Mammary epithelial cell (primary cell): ENCODE measurements around the gene ANKS1B.

Source experiments
- EZH2 ChIP-seq: IDR thresholded peaks from 2 replicates; pipeline ENCODE4 v1.6.1; 2012; ENCODE audit warnings: low read length, inconsistent platforms, borderline replicate concordance
- TF ChIP-seq, protein P1 (sequence below), 2 donors: IDR thresholded peaks in 1 of 2; conservative IDR thresholded peaks in 1 of 2; 2 replicates each; pipeline ENCODE4 v1.5.1; 2011 to 2012; ENCODE audit warnings: inconsistent platforms in 2 of 2, low read length in 2 of 2, mild to moderate bottlenecking in 2 of 2, control low read depth in 1 of 2, low read depth in 1 of 2; ENCODE audit not compliant: insufficient read depth in 1 of 2; ENCODE audit errors: extremely low read depth in 1 of 2

- TF ChIP-seq, protein P1, sequence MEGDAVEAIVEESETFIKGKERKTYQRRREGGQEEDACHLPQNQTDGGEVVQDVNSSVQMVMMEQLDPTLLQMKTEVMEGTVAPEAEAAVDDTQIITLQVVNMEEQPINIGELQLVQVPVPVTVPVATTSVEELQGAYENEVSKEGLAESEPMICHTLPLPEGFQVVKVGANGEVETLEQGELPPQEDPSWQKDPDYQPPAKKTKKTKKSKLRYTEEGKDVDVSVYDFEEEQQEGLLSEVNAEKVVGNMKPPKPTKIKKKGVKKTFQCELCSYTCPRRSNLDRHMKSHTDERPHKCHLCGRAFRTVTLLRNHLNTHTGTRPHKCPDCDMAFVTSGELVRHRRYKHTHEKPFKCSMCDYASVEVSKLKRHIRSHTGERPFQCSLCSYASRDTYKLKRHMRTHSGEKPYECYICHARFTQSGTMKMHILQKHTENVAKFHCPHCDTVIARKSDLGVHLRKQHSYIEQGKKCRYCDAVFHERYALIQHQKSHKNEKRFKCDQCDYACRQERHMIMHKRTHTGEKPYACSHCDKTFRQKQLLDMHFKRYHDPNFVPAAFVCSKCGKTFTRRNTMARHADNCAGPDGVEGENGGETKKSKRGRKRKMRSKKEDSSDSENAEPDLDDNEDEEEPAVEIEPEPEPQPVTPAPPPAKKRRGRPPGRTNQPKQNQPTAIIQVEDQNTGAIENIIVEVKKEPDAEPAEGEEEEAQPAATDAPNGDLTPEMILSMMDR (conservative IDR thresholded peaks at IDR 0.05 in 1 of 2, IDR thresholded peaks at IDR 0.05 in 1 of 2; ENCODE audit: extremely low read depth in 1 of 2, insufficient read depth in 1 of 2, low read depth in 1 of 2, low read length in 2 of 2), result no peak
- no peak for TF ChIP-seq EZH2
Measured at GRCh38 chr12:99954724-99955123, 30.0 kb downstream of the ANKS1B start.
